GM12874 (cell line): Measurements from ENCODE around the gene ANK3.

Experiments
- TF ChIP-seq, protein P1 (sequence below): IDR thresholded peaks from 2 replicates; pipeline ENCODE4 v1.5.1; 2011; ENCODE audit warnings: low read depth, mild to moderate bottlenecking, control low read depth, low read length, moderate library complexity; ENCODE audit not compliant: insufficient read depth

The ANK3 gene

DNA sequence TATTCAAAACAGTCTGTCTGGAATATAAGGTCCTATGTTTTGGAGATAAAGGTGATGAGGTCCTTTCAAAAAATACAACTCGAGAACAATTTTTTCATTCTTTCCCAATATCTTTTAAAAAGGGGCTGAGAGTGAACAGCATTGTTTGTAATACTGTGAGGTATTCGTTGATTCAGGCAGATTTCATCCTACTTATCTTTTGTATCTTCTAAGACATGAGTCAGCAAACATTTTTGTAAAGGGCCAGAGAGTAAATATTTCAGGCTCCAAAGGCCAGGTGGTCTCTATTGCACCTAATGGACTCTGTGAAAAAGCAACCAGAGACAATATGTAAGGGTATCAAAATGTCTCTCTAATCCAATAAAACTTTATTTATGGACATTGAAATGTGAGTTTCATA is 8.1 kb upstream of the ANK3 start:
- TF ChIP-seq, protein P1, sequence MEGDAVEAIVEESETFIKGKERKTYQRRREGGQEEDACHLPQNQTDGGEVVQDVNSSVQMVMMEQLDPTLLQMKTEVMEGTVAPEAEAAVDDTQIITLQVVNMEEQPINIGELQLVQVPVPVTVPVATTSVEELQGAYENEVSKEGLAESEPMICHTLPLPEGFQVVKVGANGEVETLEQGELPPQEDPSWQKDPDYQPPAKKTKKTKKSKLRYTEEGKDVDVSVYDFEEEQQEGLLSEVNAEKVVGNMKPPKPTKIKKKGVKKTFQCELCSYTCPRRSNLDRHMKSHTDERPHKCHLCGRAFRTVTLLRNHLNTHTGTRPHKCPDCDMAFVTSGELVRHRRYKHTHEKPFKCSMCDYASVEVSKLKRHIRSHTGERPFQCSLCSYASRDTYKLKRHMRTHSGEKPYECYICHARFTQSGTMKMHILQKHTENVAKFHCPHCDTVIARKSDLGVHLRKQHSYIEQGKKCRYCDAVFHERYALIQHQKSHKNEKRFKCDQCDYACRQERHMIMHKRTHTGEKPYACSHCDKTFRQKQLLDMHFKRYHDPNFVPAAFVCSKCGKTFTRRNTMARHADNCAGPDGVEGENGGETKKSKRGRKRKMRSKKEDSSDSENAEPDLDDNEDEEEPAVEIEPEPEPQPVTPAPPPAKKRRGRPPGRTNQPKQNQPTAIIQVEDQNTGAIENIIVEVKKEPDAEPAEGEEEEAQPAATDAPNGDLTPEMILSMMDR = no peak

DNA sequence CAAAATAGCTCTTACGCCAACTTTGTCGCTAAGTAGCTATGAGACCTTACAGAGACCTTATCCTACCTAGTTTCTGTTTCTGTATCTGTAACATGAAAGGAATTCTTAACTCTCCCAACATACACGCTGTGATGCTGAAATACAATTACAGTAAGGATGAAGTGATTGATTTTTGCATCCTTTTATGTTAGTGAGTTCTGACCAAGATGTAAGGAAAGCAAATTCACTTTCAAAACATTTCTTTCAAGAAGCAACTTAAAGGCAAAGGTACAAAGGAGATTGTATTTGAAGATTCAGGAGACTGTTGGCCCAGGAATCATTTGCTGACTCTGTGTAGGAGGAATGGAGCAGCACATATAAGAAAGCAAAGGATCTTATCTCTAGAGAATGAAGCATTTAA is 7.1 kb upstream of the ANK3 start:
- TF ChIP-seq, protein P1 = no peak

DNA sequence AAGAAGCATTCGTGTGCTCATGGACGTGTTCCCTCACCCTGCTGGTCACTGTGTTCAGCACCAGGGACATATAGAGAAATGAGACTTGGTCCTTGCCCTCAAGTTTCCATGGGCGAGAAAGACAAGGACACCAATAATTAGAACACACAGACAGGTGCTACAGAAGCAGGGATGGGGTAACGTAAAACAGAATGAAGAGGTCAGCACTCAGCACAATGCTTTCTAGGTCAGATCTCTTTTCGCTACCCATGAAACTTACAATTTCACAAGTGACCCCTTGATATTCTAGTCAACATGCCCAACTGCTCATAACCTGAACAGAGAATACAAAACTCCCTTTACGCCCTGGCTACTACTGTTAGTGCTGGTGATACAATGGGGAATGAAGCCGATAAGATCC is 6.0 kb upstream of the ANK3 start:
- TF ChIP-seq, protein P1 = no peak

DNA sequence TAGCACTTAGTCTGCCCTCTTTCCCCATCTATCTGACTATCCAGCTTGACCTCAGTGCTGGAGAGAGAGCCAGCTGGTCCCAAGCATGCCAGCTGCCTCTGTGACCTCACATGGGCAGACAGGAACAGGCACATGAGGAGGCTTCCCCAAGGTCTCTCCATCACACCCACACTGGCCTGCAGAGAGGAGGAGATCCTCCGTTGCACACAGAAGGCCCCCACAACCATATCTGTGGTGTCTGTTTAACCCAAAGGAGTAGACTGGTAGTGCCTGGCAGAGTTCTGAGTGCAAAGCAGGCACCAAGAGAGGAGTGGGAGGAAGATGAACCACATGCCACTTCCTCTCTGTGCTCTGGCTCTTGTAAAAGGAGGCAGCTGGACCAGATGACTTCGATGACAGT is 4.8 kb upstream of the ANK3 start:
- TF ChIP-seq, protein P1 = no peak

DNA sequence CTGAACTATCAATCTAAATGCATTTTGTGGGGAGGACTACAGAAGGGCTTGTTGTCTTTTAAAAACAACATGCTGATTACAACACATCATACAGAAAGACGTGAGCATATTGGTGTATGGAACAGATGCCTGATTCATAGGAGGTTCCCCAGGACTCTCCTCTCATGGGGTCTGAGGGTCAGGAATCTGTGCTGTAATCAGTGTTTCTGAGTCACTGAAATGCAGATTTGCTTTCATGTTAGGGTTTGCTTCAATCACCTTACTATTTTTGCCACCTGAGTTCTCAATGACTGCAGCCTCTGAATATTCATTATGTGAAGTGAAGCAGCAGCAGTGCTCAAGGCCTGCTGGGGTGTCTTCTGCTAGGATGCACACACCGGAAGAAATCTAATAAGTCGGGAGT is 550 bp upstream of the ANK3 start:
- TF ChIP-seq, protein P1 = no peak

DNA sequence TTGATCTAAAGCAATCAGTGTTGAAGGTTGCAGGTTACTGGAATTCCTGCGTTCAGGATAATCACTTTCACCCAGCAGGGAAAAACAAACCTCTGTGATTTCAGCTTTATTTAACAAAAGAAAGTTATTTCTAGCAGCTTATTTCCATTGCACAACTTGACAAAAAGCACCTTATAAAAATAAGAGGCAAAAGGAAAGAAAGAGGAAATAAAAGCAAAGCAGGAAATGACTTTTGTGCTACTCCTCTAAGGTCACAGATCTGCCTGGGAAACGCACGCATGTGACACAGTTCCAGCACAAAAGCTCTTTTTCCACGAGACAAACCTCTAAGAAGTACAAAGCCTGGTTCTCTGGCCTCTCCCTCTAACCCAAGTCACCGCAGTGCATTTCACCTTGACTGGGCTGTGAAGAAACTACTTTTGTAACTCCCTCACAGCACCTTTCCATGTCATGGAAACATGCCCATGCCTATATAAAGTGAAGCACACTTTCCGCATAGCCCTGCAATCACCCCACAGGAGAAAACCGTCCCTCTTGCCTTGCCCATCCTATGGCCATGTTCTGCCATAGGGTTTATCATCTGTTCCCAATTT is 870 bp downstream of the ANK3 start:
- TF ChIP-seq, protein P1 = no peak

DNA sequence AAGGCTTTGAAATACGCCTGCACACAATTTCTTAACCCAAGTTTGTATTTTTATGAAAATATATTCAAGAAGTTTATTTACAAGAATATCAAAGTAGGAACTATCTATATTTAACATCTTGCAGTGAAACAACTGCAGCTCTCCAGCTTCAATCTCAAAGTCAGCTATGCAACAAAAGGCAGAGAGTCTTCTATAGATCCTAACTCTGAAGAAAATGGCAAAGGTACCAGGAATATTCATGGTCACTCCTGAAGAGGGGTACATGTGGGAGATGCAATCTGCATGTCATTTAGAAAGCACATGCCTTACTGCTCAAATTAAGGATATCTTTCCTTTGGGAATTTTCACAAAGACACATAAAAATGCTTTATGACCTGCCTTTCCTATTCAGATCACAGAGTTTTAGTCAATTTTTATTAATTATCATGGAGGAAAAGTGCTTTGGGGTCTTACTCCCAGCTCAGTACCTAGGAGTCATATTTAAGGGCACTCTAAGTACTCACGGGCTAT is 1.5 kb downstream of the ANK3 start:
- TF ChIP-seq, protein P1 = no peak
